T-helper 1 cell treated with Interleukin-12 subunit alpha and Interleukin-12 subunit beta and Interleukin-4 antibody, amounts not matched to agents 30 μg/mL and 1 μg/mL, for 36 hours (primary cell): ENCODE results near the gene LUZP4.

ENCODE experiments used
- H3K27ac Mint-ChIP-seq: one replicate; pipeline ENCODE4 v1.8.0; 2021; ENCODE audit warnings: mild to moderate bottlenecking, mixed read lengths
- H3K27me3 Mint-ChIP-seq: one replicate; pipeline ENCODE4 v1.8.0; 2021; ENCODE audit warnings: low read depth, mixed read lengths
- H3K36me3 Mint-ChIP-seq: one replicate; pipeline ENCODE4 v1.8.0; 2021; ENCODE audit warnings: low read depth, mixed read lengths
- H3K4me1 Mint-ChIP-seq: one replicate; pipeline ENCODE4 v1.8.0; 2021; ENCODE audit warnings: low read depth, mixed read lengths
- H3K4me3 Mint-ChIP-seq: one replicate; pipeline ENCODE4 v1.8.0; 2021; ENCODE audit warnings: mild to moderate bottlenecking, moderate library complexity, mixed read lengths
- H3K9me3 Mint-ChIP-seq: one replicate; pipeline ENCODE4 v1.8.0; 2021; ENCODE audit warnings: mixed read lengths

LUZP4 gene, protein sequence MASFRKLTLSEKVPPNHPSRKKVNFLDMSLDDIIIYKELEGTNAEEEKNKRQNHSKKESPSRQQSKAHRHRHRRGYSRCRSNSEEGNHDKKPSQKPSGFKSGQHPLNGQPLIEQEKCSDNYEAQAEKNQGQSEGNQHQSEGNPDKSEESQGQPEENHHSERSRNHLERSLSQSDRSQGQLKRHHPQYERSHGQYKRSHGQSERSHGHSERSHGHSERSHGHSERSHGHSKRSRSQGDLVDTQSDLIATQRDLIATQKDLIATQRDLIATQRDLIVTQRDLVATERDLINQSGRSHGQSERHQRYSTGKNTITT

DNA sequence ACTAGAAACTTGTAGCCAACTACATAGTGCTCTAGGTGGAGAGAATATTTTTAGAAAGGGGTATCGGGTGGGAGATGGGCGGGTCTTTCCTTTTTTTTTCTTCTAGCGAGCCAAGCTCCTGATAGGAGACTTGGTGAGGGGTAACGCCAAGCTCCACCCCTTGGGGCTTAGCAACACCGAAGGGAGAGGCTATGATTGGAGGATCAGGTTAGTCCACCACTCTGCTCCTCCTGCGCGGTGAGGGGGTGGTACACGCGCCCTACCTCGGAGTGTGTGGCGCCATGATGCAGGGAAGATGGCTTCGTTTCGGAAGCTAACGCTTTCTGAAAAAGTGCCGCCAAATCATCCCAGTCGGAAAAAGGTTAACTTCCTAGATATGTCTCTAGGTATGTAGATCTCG, at the start of gene LUZP4:
Gene LUZP4 (plus strand): TSS at position 251 of the 400 bp plus-strand sequence. CDS start 45 bp downstream, at position 296.
- H3K4me3 Mint-ChIP-seq: no peak within 1 kb of the TSS
- no peaks in the 10 kb centered on the region for H3K36me3 Mint-ChIP-seq
- H3K9me3 Mint-ChIP-seq: no peaks in the 10 kb centered on the region

DNA sequence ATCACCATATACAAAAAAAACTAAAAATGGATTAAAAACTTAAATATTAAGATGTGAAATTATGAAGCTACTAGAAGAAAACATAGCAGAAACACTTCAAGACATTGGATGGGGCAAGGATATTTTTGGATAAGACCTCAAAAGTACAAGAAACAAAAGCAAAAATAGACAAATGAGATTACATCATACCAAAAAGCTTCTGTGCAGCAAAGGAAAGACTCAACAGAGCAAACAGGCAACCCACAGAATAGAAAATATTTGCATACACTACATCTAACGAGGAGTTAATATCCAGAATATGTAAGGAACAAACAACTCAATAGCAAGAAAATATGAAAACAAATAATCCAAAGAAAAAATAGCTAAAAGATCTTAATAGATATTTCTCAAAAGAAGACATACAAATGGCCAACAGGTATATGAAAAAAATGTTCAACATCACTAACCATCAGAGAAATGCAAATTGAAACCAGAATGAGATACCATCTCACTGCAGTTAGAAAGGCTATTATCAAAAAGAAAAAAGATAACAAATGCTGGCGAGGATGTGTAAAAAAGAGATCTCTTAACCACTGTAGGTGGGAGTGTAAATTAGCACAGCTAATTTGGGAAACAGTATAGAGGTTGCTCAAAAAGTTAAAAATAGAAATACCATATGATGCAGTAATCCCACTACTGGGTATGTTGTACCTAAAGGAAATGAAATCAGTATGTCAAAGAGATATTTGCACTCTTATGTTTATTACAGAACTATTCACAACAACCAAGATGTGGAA, 37.9 kb upstream of the LUZP4 start:
- H3K4me3 Mint-ChIP-seq: no peak overlapping the region
- no peaks in the 10 kb centered on the region for H3K9me3 Mint-ChIP-seq
- H3K4me1 Mint-ChIP-seq: no peaks in the 10 kb centered on the region
- H3K27me3 Mint-ChIP-seq: no peaks in the 10 kb centered on the region
- H3K36me3 Mint-ChIP-seq: no peaks in the 10 kb centered on the region
- H3K27ac Mint-ChIP-seq: no peak overlapping the region

More for the DNA sequence above, at the start of gene LUZP4:
- H3K4me1 Mint-ChIP-seq: no peaks in the 10 kb centered on the region
- H3K27me3 Mint-ChIP-seq: no peaks in the 10 kb centered on the region
- H3K27ac Mint-ChIP-seq: no peak within 1 kb of the TSS

DNA sequence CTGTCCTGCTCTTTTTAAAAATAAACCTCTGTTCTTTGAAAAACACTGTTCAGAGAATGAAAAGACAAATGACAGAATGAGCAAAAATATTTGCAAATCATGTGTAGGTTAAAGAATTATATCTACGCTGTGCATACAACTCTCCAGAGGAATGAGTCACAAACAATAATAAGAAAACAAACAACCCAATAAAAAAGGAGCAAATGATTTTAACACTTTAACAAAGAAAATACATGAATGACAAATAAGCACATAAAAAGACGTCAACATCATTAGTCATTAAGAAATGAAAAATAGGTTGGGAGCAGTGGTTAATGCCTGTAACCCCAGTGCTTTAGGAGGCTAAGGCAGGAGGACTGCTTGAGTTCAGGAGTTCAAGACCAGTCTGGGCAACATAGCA, 34.5 kb upstream of the LUZP4 start:
- no peak overlapping the region for H3K27ac Mint-ChIP-seq
- H3K9me3 Mint-ChIP-seq: no peaks in the 10 kb centered on the region
- H3K27me3 Mint-ChIP-seq: no peaks in the 10 kb centered on the region
- no peaks in the 10 kb centered on the region for H3K4me1 Mint-ChIP-seq
- H3K4me3 Mint-ChIP-seq: no peak overlapping the region
- H3K36me3 Mint-ChIP-seq: no peaks in the 10 kb centered on the region

DNA sequence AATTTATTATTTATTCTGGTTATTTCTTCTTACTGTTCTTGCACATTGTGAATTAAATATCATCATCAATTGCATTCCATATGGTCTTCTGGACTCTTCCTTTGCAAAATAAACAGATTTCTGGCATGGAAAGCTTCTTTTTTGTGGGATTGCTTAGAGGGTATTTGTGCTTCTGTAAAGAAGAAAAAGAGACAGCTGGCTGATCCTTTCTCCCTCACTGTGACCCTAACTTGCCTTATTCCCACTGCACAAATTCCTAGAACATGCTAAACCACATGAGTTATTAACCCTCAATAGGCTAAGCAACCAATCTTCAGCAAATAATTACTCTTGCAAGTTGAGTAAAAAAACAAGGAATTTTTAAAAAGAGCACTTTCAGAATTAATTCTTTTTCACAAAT, 31.8 kb upstream of the LUZP4 start:
- no peaks in the 10 kb centered on the region for H3K36me3 Mint-ChIP-seq
- no peaks in the 10 kb centered on the region for H3K9me3 Mint-ChIP-seq
- H3K27me3 Mint-ChIP-seq: no peaks in the 10 kb centered on the region
- H3K27ac Mint-ChIP-seq: no peak overlapping the region
- no peaks in the 10 kb centered on the region for H3K4me1 Mint-ChIP-seq
- no peak overlapping the region for H3K4me3 Mint-ChIP-seq

DNA sequence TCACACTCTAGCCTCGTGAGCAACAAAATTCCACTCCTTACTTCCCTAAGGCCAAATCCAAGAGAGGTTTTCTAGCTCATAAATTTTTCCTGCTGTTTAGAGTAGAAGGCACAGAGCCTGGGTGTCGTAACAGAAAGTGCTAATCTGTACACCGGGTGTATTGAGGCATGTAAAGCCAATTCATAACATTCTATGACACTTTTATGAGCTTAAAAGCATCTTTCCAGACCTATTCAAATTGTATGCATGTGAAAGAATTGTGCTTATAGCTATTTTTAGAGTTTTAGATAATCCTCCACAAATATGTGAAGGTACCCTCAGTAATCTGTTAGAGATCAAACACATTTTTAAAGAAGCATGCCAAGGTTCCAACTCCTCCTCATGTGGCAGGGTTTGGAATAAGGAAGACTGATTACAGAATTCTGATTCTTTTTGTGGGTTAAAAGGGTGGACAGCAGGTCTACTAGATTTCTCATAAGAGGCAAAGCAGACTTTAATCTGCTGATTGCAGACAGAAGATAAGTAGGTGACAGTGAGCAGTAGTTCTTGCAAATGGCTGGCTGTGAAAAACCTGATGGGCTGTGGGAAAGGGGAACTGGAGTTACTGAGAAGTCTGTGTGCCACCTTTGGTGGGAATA, 30.2 kb upstream of the LUZP4 start:
- H3K4me3 Mint-ChIP-seq: no peak overlapping the region
- H3K27ac Mint-ChIP-seq: no peak overlapping the region
- no peaks in the 10 kb centered on the region for H3K36me3 Mint-ChIP-seq
- no peaks in the 10 kb centered on the region for H3K9me3 Mint-ChIP-seq
- H3K4me1 Mint-ChIP-seq: no peaks in the 10 kb centered on the region
- H3K27me3 Mint-ChIP-seq: no peaks in the 10 kb centered on the region

DNA sequence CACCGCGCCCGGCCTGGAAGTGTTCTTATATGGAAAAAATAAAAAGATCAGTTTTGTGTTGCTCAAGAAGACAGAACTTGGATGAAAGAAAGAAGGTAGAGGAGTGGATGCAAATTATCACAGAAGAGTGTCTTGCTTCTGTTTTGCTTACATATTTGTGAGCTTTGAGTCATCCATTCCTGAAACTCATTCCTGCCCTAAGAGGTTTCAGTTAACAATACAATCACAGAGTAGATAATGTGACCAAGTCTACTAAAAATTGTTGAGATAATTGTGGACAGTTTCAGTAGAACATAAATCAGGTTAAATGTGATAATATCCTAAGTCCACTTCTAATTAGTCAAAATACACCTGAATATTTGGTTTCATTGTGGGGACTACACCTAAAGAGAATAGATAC, 29.2 kb upstream of the LUZP4 start:
- Mint-ChIP-seq H3K4me1 (no peaks in the 10 kb centered on the region), H3K27ac (no peak overlapping the region), H3K36me3 (no peaks in the 10 kb centered on the region), H3K9me3 (no peaks in the 10 kb centered on the region), H3K4me3 (no peak overlapping the region), H3K27me3 (no peaks in the 10 kb centered on the region)

DNA sequence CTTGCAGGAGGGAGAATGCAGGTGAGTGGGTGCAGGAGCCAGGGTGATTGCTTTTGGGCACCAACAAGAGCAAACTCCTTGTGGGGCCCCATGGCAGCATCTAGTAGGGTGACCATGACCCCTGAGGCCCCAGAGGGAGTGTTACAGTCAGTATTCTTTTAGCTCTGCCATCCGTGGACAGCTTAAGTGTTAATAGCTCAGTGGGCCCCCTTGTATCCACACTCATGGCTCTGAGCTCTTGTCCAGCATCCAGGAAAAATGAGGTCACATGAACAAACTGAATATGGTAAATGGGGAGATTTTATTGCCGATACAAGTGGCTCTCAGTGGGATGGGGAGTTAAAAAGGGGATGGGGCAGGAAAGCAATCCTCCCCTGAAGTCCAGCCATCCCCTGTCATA, 28.4 kb upstream of the LUZP4 start:
- no peaks in the 10 kb centered on the region for H3K4me1 Mint-ChIP-seq
- no peaks in the 10 kb centered on the region for H3K36me3 Mint-ChIP-seq
- H3K4me3 Mint-ChIP-seq: no peak overlapping the region
- no peaks in the 10 kb centered on the region for H3K27me3 Mint-ChIP-seq
- H3K27ac Mint-ChIP-seq: no peak overlapping the region
- no peaks in the 10 kb centered on the region for H3K9me3 Mint-ChIP-seq

DNA sequence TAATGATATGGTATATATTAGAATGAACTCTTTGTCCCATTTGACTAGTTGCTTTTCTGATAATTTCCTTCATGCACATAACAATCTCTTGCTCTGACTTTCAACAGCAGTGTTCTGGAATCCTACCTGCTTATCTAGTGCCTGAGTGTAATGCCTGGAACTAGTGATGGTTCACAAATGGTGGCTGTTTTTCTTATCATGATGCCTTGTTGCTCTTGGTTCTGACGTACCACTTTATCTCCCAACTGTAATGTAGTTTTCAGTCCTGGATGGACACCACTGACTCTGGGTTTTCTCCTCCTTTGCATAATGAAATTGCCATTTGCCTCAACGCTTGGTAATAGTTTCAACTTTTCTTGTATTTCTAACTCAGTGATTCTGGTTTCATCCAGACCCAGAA, 25.5 kb upstream of the LUZP4 start:
- Mint-ChIP-seq H3K27me3 (no peaks in the 10 kb centered on the region), H3K27ac (no peak overlapping the region)

DNA sequence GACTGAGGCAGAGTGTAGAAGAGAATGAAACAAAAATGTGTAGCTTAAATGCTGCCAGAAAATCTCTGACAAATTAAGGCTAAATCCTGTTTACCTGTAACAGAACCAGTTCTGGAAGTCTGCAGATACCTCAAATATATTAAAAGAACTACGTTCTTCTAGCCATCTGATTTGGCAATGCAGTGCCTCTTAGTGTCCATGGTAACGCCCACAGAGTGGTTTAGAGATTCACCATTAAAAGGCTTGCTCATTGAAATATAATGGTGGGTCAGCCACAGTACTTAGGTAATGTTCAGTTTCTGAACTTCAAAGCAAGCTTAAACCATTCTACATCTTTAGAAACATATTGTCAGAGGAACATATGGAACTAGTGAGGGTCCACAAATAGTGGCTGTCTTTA, 23.2 kb upstream of the LUZP4 start:
- Mint-ChIP-seq H3K36me3 (no peaks in the 10 kb centered on the region), H3K4me3 (no peak overlapping the region), H3K9me3 (no peaks in the 10 kb centered on the region), H3K27me3 (no peaks in the 10 kb centered on the region), H3K4me1 (no peaks in the 10 kb centered on the region), H3K27ac (no peak overlapping the region)

More for the DNA sequence above, 25.5 kb upstream of the LUZP4 start:
- Mint-ChIP-seq H3K36me3 (no peaks in the 10 kb centered on the region), H3K9me3 (no peaks in the 10 kb centered on the region), H3K4me1 (no peaks in the 10 kb centered on the region), H3K4me3 (no peak overlapping the region)

DNA sequence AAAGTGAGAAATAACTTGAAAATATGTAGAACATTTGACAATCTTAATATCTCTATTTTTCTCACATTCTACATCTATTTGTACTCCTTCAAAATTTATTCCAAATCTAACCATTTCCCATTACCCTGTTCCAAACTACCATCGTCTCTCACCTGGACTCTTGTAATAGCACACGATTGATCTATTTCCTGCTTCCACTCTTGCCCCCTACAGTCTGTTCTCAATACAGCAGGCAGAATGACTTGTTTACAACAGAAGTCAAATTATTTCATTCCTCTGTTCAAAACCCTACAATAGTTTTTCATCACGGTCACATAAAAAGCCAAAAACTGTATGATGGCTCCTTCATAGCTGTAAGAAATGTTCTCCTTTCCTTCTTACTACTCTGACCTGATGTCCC, 21.1 kb upstream of the LUZP4 start:
- H3K27ac Mint-ChIP-seq: no peak overlapping the region
- H3K9me3 Mint-ChIP-seq: no peaks in the 10 kb centered on the region
- no peaks in the 10 kb centered on the region for H3K4me1 Mint-ChIP-seq
- no peak overlapping the region for H3K4me3 Mint-ChIP-seq
- H3K36me3 Mint-ChIP-seq: no peaks in the 10 kb centered on the region
- H3K27me3 Mint-ChIP-seq: no peaks in the 10 kb centered on the region

DNA sequence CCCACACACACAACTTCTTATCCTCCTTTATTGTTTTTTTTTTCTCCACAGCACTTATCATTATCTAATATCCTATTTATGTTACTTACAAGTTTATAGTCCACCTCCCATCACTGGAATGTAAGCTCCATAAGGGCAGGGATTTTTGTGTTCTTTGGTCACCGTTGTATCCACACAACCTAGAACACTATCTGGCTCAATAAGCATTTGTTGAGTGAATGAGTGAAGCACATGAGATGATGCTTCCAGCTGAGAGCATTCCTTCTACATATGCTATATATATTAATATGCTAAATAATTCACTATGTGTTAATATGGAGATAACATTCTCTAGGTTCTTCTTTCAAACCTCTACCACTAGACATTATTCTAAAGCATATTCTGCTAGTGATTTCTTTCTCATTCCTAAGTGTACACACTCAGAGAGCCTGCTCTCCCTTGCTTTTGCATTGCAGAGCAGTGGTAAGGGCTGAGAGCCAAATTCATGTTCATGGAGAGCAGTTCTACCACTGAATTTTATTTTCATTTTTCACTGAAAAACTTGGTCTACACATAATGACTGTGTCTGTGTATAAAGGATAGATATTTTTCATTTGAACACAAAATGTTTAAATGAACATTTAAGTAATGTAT, 20.3 kb upstream of the LUZP4 start:
- Mint-ChIP-seq H3K36me3 (no peaks in the 10 kb centered on the region), H3K27me3 (no peaks in the 10 kb centered on the region), H3K9me3 (no peaks in the 10 kb centered on the region), H3K27ac (no peak overlapping the region), H3K4me3 (no peak overlapping the region), H3K4me1 (no peaks in the 10 kb centered on the region)

DNA sequence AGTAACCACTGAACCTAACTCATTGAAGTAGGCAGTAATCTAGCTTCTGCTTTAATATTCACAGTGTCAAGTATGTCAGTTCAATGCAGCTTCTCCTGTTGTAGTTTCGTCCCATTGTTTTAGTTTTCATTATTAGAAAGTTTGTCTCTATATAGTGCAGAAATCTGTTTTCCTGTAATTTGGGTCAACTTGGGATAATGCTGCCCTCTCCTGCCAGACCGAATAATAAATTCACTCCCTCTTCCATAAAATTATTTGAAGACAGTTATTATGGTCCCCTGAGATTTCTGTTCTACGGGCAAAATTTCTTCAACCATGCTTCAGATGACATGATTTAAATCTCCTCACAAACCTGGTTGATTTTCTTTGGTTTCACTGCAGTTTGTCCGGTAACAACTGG, 4.6 kb upstream of the LUZP4 start:
- Mint-ChIP-seq H3K27me3 (no peaks in the 10 kb centered on the region), H3K4me1 (no peaks in the 10 kb centered on the region), H3K27ac (no peak overlapping the region), H3K9me3 (no peaks in the 10 kb centered on the region), H3K4me3 (no peak overlapping the region), H3K36me3 (no peaks in the 10 kb centered on the region)

DNA sequence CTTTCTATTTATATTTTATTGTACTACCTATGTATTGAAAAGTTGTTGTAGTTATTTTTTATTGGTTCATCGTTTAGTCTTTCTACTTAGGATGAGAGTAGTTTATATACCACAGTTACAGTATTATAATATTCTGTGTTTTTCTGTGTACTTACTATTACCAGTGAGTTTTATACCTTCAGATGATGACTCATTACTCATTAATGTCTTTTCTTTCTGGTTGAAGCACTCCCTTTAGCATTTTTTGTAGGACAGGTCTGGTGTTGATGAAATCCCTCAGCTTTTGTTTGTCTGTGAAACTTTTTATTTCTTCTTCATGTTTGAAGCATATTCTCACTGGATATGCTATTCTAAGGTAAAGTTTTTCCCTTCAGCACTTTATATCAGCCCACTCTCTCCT, 7.7 kb downstream of the LUZP4 start:
- Mint-ChIP-seq H3K4me3 (no peak overlapping the region), H3K27me3 (no peaks in the 10 kb centered on the region), H3K9me3 (no peaks in the 10 kb centered on the region), H3K4me1 (no peaks in the 10 kb centered on the region), H3K27ac (no peak overlapping the region), H3K36me3 (no peaks in the 10 kb centered on the region)

DNA sequence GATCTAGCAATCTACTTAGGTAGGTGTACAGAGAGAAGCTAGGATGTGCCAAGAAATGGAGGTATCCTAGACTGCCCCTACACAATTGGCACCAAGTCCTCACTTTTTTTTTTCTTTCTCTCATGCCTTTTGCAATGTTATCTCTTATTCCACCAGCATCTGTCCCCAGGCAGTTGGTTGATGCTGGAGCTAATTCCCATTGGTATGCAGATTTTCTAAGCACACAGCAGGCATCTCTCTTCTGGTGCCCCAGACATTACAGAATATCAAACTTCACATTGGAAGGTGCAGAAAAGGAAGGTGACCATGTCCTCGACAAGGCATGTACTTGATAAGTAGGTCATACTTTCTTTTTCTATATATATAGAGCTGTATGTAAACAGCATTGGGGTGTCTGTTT, 21.6 kb downstream of the LUZP4 start:
- Mint-ChIP-seq H3K27me3 (no peaks in the 10 kb centered on the region), H3K36me3 (no peaks in the 10 kb centered on the region), H3K27ac (no peak overlapping the region), H3K4me3 (no peak overlapping the region), H3K9me3 (no peaks in the 10 kb centered on the region), H3K4me1 (no peaks in the 10 kb centered on the region)

DNA sequence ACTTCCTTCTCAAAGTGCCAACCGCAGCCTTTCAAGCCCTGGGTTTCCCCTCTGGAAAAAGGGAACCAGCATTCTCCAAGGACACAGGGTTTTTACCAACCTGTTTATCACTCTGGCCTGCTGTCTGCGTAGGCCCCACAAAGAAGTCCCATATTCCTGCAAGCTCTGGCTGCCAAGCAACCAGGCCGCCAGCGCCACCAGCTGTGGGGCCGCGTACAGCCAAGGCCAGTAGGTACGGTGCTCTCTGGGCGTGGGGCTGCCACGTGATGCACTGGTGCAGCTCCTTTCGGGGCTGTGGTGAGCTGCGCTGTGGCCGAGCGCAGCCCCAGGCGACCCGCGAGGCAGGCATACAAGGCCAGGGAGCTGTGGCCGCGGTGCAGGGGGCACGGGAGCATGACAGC, 22.1 kb downstream of the LUZP4 start:
- Mint-ChIP-seq H3K36me3 (no peaks in the 10 kb centered on the region), H3K9me3 (no peaks in the 10 kb centered on the region), H3K27me3 (no peaks in the 10 kb centered on the region), H3K4me3 (no peak overlapping the region), H3K27ac (no peak overlapping the region), H3K4me1 (no peaks in the 10 kb centered on the region)
